Progenitor cell of endocrine pancreas (in vitro differentiated cells): ENCODE data around the gene WDR19. TPM values are rescaled to one million over a fixed set of nuclear protein-coding genes. Genes with fewer than 3 reads are reported as not detected.
"Not testable (repeated sequence)": the region's sequence is repeated elsewhere in the genome, so short reads cannot be mapped to it uniquely, and the experiment has no call there.

ENCODE experiments used
- DNase-seq: peaks from one replicate; pipeline ENCODE4 v3.0.0; 2021; ENCODE audit warnings: low spot score; ENCODE audit not compliant: unreplicated experiment
- H3K27ac Mint-ChIP-seq: 2 replicates; pipeline ENCODE4 v1.8.0; 2021; ENCODE audit warnings: mild to moderate bottlenecking, moderate library complexity, mixed read lengths
- H3K27me3 Mint-ChIP-seq: 2 replicates; pipeline ENCODE4 v1.8.0; 2021; ENCODE audit warnings: mixed read lengths
- H3K36me3 Mint-ChIP-seq: 2 replicates; pipeline ENCODE4 v1.8.0; 2022; ENCODE audit warnings: mixed read lengths; ENCODE audit not compliant: insufficient read depth
- H3K4me1 Mint-ChIP-seq: 2 replicates; pipeline ENCODE4 v1.8.0; 2021; ENCODE audit warnings: low read depth, mixed read lengths
- H3K4me3 Mint-ChIP-seq: 2 replicates; pipeline ENCODE4 v1.8.0; 2021; ENCODE audit warnings: low read depth, mild to moderate bottlenecking, moderate library complexity, mixed read lengths
- H3K9me3 Mint-ChIP-seq: 2 replicates; pipeline ENCODE4 v1.8.0; 2021; ENCODE audit warnings: low read depth, mixed read lengths
- CTCF ChIP-seq: fragments of 200-600 bp; sonication (generic); IDR thresholded peaks from one replicate; pipeline ENCODE4 v1.5.0; 2021; ENCODE audit warnings: antibody characterized with exemption, mild to moderate bottlenecking; ENCODE audit not compliant: unreplicated experiment
- total RNA-seq: library from RNA; stranded (reverse); gene quantifications from 2 replicates; pipeline ENCODE4 v1.2.1, GENCODE V29; 2021

Gene WDR19
- total RNA-seq, 1 donor from 2014 or later = 81.3 TPM

GRCh38 chr4:39170301-39170700 is 12.0 kb upstream of the WDR19 start:
- H3K4me1 Mint-ChIP-seq = no peaks in the 10 kb centered on the region
- peaks cover 14% of the 10 kb centered on the region for H3K27me3 Mint-ChIP-seq
- no peak for DNase-seq
- no peak overlapping the region for H3K4me3 Mint-ChIP-seq
- TF ChIP-seq CTCF = no peak
- H3K9me3 Mint-ChIP-seq = peaks cover 9% of the 10 kb centered on the region
- H3K27ac Mint-ChIP-seq = no peak overlapping the region
- H3K36me3 Mint-ChIP-seq = no peaks in the 10 kb centered on the region

DNA sequence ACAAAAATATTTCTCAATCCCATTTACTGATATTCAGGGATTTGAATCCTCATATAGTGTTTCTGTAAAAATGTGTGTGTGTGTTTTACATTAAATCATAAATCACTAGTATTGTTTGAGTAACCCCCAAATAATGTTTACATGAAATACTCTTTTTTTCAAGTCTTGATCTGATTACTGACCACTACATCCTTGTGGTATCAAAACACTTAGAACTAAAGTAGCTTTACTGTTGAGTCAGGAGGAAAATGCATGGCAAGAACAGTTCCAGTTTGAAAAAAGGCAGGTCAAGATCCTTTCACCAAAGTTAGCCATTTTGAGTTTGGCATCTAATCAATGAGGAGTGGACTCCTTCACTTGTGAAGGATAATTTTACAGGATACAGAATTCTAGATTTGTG is 3.6 kb upstream of the WDR19 start:
- Mint-ChIP-seq H3K27ac (no peak overlapping the region), H3K9me3 (no peaks in the 10 kb centered on the region)

GRCh38 chr4:39179681-39180080 is 2.6 kb upstream of the WDR19 start:
- Mint-ChIP-seq H3K4me1 (peaks cover 6% of the 10 kb centered on the region), H3K27ac (no peak overlapping the region), H3K27me3 (peaks cover 11% of the 10 kb centered on the region), H3K36me3 (no peaks in the 10 kb centered on the region), H3K9me3 (no peaks in the 10 kb centered on the region), H3K4me3 (no peak overlapping the region)
- DNase-seq = no peak
- no peak for TF ChIP-seq CTCF

More for the DNA sequence above, 3.6 kb upstream of the WDR19 start:
- Mint-ChIP-seq H3K4me3 (no peak overlapping the region), H3K4me1 (peaks cover 5% of the 10 kb centered on the region), H3K27me3 (peaks cover 16% of the 10 kb centered on the region), H3K36me3 (no peaks in the 10 kb centered on the region)
- no peak for TF ChIP-seq CTCF
- DNase-seq = no peak

GRCh38 chr4:39180629-39181028 is 1.7 kb upstream of the WDR19 start:
- not testable (repeated sequence) for DNase-seq, H3K9me3 Mint-ChIP-seq, H3K27me3 Mint-ChIP-seq, H3K36me3 Mint-ChIP-seq, H3K4me3 Mint-ChIP-seq, H3K4me1 Mint-ChIP-seq
- peak overlapping the region; percentile 59 for H3K27ac Mint-ChIP-seq

DNA sequence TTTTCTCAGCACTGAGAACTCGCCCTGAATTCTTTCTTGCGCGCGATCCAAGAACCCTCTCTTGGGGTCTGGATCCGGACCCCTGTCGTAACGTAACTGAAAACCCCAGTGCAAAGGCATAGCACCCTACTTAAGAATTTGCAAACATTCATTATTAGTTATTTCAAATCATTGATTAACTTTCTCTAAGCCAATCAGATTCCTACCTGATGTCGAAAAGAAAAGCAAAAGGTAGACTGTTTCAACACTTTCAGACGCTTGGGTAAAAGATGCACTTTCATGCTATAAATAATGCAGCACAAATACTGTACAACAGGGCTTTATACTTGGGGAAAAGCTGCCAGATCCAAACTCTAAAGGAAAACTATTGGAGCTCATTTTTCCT is 817 bp upstream of the WDR19 start:
- H3K27me3 Mint-ChIP-seq = no peaks in the 10 kb centered on the region
- DNase-seq = no peak
- no peak overlapping the region for H3K4me3 Mint-ChIP-seq
- peaks cover 6% of the 10 kb centered on the region for H3K4me1 Mint-ChIP-seq
- no peak for TF ChIP-seq CTCF
- no peaks in the 10 kb centered on the region for H3K9me3 Mint-ChIP-seq
- H3K27ac Mint-ChIP-seq = no peak overlapping the region
- H3K36me3 Mint-ChIP-seq = peaks cover 1% of the 10 kb centered on the region

DNA sequence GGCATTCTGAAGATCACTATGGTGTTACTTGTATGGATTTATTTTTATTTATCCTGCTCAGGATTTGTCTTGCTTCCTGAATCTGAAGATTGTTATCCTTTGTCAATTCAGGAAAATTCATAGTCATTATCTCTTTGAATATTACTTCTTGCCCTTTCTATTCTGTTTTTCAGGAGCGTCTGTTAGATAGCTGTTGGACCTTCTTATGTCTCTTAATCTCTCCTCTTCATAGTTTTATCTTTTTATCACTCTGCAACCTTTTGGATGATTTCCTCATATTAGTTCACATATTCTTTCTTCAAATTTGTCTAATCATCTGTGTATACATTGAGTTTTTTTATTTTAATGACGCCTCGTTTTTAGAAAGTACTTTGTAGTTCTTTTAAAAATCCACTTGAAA is 19.6 kb downstream of the WDR19 start:
- H3K27me3 Mint-ChIP-seq = no peaks in the 10 kb centered on the region
- no peak overlapping the region for H3K27ac Mint-ChIP-seq
- no peak for DNase-seq
- TF ChIP-seq CTCF = no peak
- H3K9me3 Mint-ChIP-seq = peaks cover 11% of the 10 kb centered on the region
- peaks cover 32% of the 10 kb centered on the region for H3K36me3 Mint-ChIP-seq
- H3K4me1 Mint-ChIP-seq = no peaks in the 10 kb centered on the region
- H3K4me3 Mint-ChIP-seq = no peak overlapping the region
